ENCODE data around the gene ABCA1.

- TF ChIP-seq CTCF (conservative IDR thresholded peaks at IDR 0.05; ENCODE audit: low read depth, low read length) = no peak
- TF ChIP-seq EZH2 (IDR thresholded peaks at IDR 0.05; ENCODE audit: low read length, unreplicated experiment) = no peak
Measured at GRCh38 chr9:104876587-104876986, 51.4 kb downstream of the ABCA1 start.

Data from PC-3 (cell line).